Activated CD4-positive, alpha-beta T cell treated with anti-CD3 and anti-CD28 coated beads for 24 hours (primary cell): ENCODE results near the gene RGS16.

Source experiments
- DNase-seq, 2 donors: peaks; one replicate each; pipeline ENCODE4 v3.0.0-alpha.2; 2020; ENCODE audit warnings: low read depth in 2 of 2

The RGS16 gene

GRCh38 chr1:182608845-182609610 is 4.8 kb upstream of the RGS16 start:
- no peak for DNase-seq

- DNase-seq, result no peak
These were observed 4.0 kb upstream of the RGS16 start for GRCh38 chr1:182608236-182608635.

DNA sequence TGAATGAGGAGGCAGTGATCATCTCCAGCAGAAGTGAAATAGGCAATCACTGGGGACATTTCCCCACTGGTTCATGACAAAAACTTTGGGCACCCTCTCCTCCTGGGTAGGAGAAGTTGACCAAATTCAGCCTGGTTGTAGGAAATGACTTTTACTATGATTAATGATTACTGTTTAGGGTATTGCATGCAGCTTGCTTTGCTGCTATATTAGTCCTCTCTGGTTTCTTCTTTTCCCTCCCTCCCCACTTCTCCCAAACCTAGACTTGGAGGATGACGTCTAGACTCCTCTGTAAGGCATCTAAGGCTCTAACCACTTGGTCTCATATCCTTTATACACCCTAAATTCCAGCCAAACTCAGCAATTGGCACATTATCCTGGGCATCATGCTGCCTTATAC is 3.4 kb upstream of the RGS16 start:
- DNase-seq, result no peak

DNA sequence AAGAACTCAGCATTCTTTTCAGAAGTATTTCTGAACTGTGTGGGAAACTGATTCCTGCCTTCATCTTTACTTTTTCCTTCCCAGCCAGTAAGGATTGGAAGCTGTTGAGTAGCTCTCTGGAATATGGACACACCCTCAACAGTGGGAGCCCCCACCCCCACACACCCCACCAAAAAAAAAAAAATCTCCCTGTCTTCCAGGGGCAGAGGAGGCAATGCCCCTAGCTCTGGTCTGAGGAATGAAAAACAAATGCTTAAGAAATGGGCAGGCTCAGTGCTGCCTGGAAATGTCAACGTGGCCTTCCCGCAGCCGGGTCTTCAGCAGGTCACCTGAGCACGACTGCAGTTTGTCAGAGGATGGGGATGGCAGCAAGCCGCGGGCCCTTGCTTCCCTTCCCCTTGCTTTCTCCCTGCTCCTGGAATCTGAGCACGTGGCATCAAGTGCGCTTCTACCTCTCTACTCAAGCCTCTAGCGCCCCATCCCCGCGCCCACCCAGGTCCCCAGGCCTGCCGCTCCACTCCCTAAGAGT is 479 bp downstream of the RGS16 start:
- no peak for DNase-seq

GRCh38 chr1:182602935-182603645 is 1.1 kb downstream of the RGS16 start:
- no peak for DNase-seq

DNA sequence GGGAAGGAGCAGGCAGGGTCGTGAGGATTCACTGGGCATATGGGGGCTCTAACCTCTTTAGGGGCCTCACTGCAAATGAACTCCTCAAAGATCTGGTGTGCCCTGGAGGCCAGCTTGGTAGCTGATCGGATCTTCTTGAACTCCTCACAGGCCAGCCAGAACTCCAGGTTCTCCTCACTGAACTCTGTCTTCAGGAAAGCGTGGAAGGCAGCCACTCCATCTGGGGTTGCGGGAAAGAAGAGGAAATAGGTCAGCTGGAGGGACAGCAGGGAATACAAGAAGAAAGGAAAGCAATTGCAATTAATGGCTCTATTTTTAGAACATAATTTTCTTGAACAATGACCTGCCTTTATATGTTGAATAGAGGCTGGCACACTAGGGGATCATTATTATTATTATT is 2.3 kb downstream of the RGS16 start:
- DNase-seq, result no peak

- DNase-seq, result peak; percentile 38 to 60
These were observed 2.8 kb downstream of the RGS16 start for GRCh38 chr1:182601416-182601786.

- no peak for DNase-seq
These were observed 3.3 kb downstream of the RGS16 start for GRCh38 chr1:182600745-182601415.

DNA sequence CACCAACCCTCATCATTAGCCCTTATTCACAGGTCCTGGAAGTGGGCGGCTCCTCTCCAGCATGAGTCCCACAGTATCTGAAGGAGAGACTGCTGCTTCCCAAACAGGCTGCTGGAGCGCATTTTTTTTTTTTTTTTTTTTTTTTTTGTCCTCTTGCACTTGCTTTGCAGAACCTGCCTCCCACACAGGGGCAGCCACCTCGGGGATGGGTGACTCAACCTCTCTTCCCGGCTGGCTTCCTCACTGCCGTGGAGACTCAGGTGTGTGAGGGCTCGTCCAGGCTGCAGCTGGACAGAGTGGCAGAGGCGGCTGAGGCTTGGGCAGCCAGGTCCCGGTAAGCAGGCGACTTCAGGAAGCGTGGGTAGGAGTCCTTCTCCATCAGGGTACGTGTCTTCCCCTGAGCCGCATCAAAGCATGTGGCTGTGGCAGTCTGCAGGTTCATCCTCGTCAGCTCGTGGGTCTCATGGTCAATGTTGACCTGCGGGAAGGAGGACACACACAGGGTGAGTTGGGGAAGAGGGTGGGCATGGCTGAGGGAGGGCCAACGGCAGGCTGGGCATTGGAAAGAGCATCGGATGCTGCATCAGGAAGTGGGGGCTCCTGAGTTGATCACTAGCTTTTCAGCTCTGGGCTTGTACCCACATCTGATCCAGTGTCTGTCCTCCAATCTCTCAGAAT is 4.0 kb downstream of the RGS16 start:
- DNase-seq, result no peak

GRCh38 chr1:182599339-182599738 is 4.8 kb downstream of the RGS16 start:
- no peak for DNase-seq

DNA sequence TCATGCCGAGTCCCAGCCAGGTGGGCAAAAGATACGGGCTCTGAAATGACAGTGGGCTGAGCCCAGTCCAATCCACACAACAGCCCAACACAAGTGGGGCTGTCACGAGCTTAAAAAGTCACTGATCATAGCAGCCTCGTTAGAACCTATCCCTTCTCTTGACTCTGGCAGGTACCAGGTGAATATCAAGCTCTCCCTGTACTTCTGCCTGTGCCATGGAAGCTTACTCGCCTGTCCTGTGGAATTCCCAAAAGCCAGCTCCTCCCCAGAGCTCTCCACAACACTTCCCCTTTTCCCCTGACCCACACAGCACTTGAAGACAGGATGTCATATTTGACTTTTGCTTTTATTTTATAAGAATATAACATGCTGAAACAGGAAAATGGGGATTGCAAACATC is 5.9 kb downstream of the RGS16 start:
- no peak for DNase-seq

DNA sequence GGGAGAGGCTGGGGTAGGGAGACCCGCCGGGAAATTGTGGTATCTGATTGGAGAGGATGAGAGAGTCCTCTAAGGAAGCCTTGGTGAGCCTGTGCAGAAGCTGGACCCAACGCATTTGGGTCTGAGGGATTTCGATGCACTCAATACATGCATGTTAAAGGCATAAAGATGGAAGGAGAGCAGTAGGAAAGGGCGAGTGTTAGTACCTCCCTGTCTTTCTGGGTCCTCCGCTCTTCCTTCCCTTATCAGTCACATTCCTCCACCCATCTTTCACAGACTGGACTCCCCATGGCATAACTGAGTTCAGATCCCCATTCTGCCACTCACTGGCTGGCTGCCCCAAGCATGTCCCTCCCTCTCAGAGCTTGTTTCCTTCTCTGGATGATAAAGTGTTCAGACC is 7.3 kb downstream of the RGS16 start:
- DNase-seq, result no peak

DNA sequence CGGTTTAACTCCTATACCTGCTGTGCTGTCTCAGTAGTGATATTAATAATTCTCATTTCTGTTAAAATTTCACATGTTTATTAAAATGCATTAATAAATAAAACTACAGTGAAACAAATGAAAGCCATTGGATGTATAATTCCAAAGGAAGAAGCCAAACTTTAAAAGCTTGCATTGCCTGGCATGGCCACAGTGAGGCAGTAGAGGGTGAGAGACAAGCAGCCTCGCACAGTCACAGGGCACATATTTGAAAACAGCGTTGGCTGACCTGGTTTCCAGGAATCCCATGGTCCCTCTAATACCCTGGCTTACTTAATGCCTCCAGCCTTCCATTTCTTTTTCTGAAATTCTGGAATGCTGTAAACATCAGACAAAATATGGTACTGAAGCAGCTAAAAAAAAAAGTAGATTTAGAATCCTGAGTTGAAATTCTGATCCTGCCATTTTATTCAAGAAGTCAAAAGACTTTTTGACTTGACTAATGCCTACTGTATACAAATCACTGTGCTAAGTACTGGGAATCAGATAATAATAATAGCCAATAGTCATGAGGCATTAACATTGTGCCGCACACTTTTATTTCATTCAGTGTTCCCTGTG is 8.4 kb downstream of the RGS16 start:
- DNase-seq, result peak; percentile 56 to 66

- DNase-seq, result no peak
These were observed 14.3 kb downstream of the RGS16 start for GRCh38 chr1:182589931-182590330.

- no peak for DNase-seq
These were observed 14.7 kb downstream of the RGS16 start for GRCh38 chr1:182589520-182589919.

DNA sequence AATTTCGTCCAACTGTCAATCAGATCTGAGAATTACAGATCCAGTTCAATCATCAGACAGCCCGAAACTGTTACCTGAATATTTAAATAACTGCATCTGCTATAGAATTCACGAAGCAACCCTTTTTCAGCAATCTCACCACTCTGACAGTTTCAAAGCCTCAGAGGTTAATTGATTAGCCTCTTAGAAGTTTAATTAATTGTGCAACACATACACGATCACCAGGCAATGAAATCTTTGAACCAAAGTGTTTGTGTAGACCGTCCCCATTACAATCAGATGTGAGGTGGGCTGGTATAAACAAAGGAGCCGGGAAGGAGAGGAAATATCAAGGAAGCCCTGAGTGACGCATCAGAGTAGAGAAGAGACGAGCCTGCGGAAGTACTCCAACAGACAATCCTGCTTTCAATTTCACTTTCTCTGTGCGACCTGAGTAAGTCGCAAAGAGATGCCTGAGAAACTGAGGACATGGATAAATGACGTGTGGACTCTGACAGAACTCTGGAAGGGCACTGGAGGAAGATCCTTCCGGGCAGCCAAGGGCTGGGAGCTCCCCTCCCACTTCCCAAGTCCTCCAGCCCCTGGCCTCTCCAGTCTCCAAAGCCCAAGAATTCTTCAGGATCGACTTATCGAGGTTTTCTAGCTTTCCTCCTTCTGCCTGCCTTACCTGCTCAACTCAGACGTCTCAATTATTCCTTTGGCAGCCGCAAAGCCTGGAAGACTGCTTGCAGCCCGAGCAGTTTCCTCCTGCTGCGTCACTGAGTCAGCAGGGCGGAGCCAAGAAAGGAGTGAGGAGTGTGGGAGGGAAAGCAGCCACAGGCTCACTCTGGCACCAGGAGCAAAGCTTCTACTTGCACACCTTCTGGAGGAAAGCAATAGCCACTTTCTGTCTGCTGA is 15.4 kb downstream of the RGS16 start, which contains the start of gene RNASEL:
Gene RNASEL (minus strand): TSS at position 757 of the 897 bp plus-strand sequence. CDS start 2,450 bp downstream, outside the sequence.
- DNase-seq, result peak; percentile 40 to 52

DNA sequence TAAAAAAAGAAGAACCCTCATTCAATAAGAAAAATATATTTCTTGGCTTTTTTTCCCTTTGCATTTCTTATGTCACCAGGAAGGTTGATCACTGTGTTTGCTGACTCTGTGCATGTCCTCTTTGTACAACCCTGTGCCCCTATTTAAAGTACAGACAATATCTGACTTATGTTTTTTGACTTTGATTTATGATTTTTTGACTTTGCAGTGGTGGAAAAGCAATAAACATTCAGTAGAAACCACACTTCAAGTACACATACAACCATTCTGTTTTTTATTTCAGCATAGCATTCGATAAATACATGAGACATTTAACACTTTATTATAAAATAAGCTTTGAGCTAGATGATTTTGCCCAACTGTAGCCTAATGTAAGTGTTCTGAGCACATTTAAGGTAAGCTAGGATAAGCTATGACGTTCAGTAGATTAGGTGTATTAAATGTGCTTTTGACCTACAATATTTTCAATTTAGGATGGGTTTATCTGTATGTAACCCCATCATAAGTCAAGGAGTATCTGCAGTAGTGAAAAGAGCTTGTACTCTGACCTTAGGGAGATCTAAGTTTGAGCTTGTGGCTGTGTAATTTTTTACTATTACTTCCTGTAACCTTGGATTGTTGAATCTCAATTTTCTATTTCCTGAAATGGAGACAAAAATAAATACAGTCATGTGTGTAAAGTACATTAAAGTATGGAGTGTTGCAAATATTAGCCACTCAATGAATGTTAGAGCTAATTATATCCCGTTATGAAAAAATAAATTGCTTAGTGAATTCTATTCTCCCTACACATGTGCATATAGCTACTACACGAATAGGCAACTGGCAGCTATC is 16.3 kb downstream of the RGS16 start:
- no peak for DNase-seq

DNA sequence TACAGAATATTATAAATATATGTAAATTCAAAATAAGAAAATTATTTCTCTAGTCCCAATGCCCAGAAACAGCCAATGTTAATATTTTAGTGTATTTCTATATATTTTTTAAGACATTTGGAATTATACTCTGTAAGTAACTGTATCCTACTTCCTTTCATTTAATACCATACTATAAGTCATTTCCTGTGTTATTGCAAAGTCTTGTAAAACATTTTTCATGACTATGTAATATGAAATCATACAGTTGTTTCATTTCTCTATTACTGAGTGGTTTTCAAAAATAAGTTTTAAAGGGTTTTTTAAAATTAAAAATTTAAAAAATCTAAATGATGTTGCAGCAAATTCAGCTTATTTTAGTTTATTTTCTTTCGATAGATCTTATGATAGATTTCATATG is 17.1 kb downstream of the RGS16 start:
- no peak for DNase-seq

DNA sequence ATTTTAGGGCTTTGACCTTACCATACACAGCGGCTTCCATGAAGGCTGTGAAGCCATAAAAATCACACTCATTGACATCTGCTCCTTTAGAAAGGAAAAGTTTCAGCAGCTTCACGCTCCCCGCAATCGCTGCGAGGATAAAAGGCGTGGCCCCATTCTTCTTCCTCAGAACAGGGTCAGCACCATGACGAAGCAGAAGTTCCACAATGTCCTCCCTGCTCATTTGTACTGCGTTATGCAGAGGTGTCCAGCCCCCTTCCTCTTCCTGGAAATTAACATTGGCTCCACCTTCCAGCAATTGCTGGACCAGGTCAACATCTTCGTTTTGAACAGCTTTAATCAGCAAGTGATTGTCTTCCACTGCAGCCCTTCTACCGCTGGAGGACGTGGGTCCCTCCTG is 17.8 kb downstream of the RGS16 start:
- DNase-seq, result no peak

DNA sequence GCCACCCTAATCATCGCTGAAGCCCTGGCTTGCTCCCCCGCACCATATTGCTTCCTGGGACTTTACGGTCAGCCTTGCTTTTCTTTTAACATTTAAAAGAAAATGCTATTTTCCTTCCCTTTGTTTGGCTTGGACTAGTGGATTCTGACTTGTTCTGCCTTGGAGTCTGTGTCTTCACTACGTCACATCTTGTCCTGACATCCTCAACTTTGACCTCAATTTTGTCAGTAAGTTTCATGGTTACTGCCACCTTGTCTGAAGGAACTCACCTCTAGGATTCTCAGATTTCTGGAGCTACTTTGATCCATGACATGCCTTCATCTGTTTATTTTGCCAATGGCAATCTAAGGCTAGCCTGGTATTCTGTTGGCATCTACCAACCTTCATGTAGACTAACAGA is 19.4 kb downstream of the RGS16 start:
- no peak for DNase-seq
